HG03575 (cell line): ENCODE data around the gene MRGPRF.

Source experiments
- ATAC-seq: cut with Tn5 transposase; IDR thresholded peaks from one replicate; pipeline ENCODE4 v1.9.1; 2021; ENCODE audit not compliant: unreplicated experiment, insufficient number of reproducible peaks, low FRiP score; ENCODE audit errors: extremely low read depth

MRGPRF gene, protein sequence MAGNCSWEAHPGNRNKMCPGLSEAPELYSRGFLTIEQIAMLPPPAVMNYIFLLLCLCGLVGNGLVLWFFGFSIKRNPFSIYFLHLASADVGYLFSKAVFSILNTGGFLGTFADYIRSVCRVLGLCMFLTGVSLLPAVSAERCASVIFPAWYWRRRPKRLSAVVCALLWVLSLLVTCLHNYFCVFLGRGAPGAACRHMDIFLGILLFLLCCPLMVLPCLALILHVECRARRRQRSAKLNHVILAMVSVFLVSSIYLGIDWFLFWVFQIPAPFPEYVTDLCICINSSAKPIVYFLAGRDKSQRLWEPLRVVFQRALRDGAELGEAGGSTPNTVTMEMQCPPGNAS

DNA sequence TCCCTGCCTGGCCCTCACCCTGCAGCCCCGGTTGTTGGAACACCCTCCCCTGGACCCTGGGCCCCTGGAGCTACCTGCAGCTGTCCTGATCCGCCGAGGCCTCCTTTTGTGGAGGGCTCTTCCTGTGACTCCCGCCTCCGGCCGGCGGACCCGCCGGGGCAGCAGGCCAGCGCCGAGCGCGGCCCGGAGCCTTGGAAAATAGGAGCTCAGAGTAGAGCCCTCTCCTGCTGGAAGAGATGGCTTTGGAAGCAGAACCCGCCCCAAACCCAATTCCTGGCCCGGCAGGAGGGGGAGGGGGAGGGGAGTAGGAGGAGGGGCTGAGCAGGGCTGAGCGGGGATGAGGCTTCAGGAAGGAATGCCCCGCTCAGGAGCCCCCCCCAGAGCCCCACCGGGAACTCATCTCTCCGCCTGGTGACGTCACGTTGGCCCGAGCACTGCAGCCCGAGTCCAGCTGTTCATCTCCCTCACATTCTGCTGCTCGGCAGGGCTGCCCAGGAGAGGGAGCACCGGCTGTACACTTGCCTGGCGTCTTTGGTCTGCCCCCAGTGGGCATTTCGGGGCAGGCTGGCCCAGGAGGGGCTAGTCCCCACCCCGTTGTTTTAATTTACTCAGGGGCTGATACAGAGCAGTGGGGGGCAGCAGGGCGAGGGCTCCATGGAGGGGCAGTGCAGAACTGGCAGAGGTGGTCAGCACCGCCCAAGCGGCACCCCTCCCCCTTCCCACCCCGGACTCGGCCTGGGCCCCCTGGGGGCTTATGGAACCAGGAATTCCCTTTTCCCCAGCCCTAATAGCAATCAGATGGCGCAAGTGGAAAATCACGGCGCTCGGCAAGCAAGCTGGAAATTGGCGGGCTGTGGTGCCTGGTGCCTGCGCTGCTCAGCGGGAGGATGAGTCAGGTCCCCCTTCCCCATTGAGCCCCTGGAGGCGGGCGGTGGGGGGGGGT lies at the start of gene MRGPRF:
Gene MRGPRF (minus strand): TSS at position 238 of the 943 bp plus-strand sequence. CDS start 3,345 bp downstream, outside the sequence.
- no peak for ATAC-seq

GRCh38 chr11:69062169-69062855 lies 49.3 kb upstream of the MRGPRF start:
- no peak for ATAC-seq

DNA sequence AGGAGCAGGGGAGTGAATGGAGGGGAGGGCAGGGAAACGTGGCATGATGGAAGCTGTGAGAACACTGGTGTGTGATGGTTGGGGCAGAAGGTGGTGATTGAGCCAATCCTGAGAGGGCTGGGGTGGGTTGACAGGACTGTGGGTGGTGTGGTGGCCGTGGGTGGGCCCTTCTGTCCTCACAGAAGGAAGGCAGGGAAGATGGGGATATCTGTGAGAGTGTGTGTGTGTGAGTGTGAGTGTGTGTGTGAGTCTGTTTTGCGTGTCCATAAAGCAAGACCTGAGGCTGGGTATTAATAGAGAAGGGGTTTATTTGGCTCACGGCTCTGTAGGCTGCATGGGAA lies 48.6 kb upstream of the MRGPRF start:
- ATAC-seq: no peak

- ATAC-seq: no peak
Observed at GRCh38 chr11:69060806-69061712, 48.0 kb upstream of the MRGPRF start.

- ATAC-seq: no peak
Observed at GRCh38 chr11:69059985-69060384, 46.9 kb upstream of the MRGPRF start.

GRCh38 chr11:69059429-69059828 lies 46.4 kb upstream of the MRGPRF start:
- no peak for ATAC-seq

DNA sequence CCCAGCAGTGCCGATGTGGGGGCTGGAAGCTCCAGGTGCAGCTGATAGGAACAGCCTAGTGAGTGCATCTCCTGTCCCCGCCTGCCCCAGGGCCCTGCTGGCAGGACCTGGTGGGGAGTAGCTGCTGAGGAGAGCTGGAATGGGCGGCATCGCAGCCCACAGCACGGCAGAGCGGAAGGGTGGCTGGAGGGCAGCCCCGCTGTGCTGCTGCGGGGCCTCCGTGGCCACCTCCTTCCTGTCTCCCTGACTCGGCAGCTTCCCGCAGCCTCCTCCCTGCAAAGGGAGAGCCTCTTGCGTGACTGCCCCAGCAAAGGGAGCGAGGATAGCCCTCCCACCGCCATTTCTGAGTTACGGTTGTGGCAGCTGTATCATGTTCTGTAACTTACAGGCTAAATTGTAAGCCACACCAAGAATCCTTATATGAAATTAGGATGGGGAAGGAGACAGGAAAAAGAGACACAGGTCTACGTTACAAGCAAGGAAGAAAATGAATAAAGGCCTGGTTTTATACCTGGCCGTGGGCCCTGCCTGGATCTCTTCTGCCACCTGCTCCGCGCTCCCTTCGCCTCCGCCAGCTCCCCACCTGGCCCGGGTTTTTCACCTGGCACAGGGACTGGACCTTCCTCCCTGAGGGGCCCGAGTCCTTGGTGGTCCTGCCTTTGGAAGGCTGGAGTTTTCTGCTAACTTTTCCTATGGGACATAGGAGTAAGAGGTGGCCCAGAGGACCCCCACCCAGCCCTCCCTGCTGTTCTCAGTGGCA lies 45.6 kb upstream of the MRGPRF start:
- ATAC-seq: no peak

- ATAC-seq: no peak
Observed at GRCh38 chr11:69057801-69058200, 44.8 kb upstream of the MRGPRF start.

DNA sequence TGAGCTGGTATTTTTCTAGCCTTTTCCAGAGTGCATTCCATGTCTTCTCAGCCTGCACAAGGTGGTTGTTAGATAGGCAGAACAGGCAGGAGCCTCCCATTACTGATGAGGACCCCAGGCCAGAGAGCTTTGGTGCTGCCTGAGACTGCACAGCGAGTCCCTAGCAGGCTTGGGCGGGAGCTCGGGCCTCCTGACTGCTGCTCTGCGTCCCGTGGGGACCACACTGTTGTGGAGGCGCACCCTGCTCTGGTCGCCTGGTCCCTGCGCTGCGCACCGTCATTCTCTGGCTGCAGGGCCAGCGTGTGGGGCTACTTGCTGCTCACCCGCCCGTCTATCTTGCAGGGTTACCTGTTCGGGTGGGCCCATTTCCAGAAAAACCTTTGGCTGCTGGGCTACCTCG lies 44.2 kb upstream of the MRGPRF start:
- no peak for ATAC-seq

DNA sequence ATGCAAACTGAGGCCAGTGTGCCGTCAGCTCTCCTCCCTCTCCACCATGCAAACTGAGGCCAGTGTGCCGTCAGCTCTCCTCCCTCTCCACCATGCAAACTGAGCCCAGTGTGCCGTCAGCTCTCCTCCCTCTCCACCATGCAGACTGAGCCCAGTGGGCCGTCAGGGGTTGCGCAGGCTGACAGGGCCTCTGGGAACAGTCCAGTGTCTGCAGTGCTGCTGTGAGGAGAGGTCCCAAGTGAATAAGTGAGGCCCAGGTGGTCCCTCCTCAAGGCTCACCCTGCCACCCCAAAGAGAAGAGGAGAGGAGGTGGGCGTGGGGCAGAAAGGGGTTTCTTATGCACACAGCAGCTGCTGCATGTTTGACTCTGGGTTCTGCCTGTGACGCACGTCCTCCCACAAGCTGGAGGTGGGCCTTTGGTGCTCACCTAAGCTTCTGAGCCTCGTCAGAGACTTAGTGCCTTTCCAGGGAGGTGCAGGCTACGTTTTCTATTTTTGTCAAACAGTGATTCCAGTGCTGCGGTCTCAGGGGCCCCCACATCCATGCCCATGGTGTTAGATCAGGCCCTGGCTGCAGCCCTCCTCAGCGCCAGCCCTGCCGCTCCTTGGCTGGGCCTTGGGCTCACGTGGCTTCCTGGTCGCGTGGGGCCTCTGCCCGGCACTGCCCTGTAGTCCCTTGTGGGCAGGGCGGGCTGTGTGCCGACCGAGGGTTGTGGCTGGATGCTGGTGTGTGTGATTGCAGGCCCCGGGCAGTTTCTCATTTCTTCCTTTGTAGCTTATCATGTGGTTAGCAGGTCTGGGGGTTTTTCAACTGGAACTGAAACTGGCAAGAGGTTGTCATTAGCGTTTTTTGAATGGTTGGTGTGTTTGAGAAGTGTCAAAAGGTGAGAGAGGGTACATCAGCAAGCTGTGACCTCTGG lies 42.8 kb upstream of the MRGPRF start:
- peak; percentile 40 for ATAC-seq

- no peak for ATAC-seq
Observed at GRCh38 chr11:69055212-69055586, 42.2 kb upstream of the MRGPRF start.

DNA sequence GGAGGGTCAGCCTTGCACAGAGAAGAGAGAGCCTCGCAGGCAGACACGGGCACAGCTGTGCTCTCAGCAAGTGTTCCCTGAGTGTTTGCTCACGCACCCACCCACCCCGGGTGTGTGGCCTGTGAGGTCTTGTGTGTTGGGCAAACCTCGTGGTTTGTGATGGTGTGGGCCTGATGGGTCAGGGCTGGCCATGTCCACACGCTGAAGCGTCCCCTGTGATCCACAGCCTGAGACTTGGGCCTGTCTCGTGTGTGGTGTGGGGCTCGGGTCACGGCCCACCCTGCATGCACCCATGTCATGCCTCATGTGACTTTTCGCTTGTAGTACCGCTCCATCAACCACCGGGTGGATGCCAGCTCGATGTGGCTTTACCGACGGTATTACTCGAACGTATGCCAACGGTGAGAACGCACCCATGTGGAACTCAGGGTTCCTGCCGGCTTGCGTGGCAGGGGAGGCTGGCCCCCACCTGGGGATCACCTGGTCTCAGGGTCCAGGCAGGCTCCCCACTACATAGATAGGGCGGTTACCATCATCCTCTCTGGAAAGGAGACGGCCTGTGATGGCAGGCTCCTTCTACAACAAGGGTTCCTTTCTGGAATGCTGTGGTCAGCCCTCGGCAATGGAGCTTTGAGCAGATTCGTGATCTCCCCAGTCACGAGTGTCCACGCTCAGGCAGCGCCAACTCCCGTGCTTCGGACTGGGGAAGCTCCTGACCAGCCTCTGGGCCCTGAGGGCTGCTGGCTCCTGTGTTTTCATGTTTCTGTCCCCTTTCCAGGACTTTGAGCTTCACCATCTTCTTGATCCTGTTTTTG lies 41.6 kb upstream of the MRGPRF start:
- no peak for ATAC-seq

DNA sequence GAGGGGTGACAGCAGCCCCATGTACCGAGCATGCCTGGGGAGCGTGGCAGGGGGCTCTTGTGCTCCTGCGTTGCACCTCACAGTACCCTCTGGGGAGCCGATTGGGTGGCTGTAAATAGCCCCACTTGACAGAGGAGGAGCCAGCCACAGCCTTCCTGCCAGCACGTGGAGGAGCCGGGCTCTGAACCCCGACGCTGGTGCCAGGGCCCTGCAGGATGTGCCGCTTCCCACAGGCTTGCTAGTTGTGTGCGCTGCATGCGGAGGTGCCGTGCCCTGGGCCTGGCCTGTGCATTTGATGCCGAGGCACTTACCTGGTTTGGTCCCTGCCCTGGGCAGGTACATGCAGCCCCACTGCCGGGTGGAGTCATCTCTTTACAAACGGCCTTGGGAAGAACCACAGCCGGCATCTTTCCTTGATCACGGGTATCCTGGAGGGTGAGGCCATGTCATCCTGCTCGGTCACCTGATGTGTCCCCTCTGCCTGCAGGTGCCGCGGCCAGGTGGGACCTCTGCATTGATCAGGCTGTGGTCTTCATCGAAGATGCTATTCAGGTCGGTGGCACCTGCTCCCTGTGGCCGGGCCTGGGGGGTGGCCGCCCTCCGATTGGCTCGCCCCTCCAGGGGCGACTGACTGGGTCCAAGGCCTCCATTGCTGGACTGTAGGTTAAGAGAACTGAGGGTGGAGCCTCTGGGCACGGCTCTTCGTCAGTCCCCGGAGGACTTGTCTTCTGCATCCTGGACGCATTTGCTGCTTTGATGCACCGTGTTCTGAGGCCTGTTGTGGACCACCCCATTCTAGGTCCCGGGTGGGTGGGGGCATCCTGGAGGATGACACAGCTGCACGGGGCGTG lies 40.7 kb upstream of the MRGPRF start:
- ATAC-seq: no peak

DNA sequence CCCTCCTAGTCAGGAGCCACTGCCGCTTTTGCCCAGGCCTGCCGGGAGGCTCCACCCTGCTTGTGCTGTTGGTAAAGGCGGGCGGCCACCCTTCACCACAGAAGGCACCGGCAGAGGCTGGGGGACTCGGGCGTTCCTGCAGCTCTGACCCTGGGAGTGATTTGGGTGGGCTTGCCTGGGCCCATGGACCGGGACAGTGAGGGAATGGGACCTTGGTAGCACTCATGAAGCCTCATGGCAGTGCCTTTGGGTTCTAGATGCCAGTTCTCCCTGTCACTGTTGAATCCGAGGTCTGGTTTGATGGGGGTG lies 40.1 kb upstream of the MRGPRF start:
- no peak for ATAC-seq

- ATAC-seq: no peak
Observed at GRCh38 chr11:69052343-69053168, 39.5 kb upstream of the MRGPRF start.
